Smooth muscle cell (in vitro differentiated cells): ENCODE measurements around the gene P2RX2. TPM values are rescaled to one million over a fixed set of nuclear protein-coding genes. Genes with fewer than 3 reads are reported as not detected.

Experiments
- DNase-seq: peaks from one replicate; lab custom pipeline; 2025; ENCODE audit not compliant: unreplicated experiment; lab: John Stamatoyannopoulos, UW
- H2AFZ ChIP-seq: fragments of 200-600 bp; sonication (generic); 2 replicates; pipeline ENCODE4 v1.6.0; 2016; ENCODE audit warnings: antibody characterized with exemption, low read depth, mild to moderate bottlenecking
- H3F3A ChIP-seq: fragments of 200-600 bp; sonication (generic); 2 replicates; pipeline ENCODE4 v1.6.0; 2017; ENCODE audit warnings: antibody characterized with exemption, low read depth
- H3K27ac ChIP-seq: fragments of 200-600 bp; sonication (generic); 2 replicates; pipeline ENCODE4 v1.5.1; 2016; ENCODE audit warnings: low read depth, mild to moderate bottlenecking
- H3K27me3 ChIP-seq: fragments of 200-600 bp; sonication (generic); 2 replicates; pipeline ENCODE4 v1.6.1; 2016; ENCODE audit warnings: low read depth, mild to moderate bottlenecking
- H3K36me3 ChIP-seq: fragments of 200-600 bp; sonication (generic); 2 replicates; pipeline ENCODE4 v1.5.1; 2016; ENCODE audit warnings: low read depth
- H3K4me1 ChIP-seq: fragments of 200-600 bp; sonication (generic); 2 replicates; pipeline ENCODE4 v1.5.1; 2016; ENCODE audit warnings: low read depth
- H3K4me2 ChIP-seq: fragments of 200-600 bp; sonication (generic); 2 replicates; pipeline ENCODE4 v1.6.0; 2016; ENCODE audit warnings: mild to moderate bottlenecking
- H3K4me3 ChIP-seq: fragments of 200-600 bp; sonication (generic); 2 replicates; pipeline ENCODE4 v1.5.1; 2016; ENCODE audit warnings: mild to moderate bottlenecking
- H3K79me2 ChIP-seq: fragments of 200-600 bp; sonication (generic); 2 replicates; pipeline ENCODE4 v1.6.0; 2016; ENCODE audit warnings: low read depth, mild to moderate bottlenecking
- H3K9ac ChIP-seq: fragments of 200-600 bp; sonication (generic); 2 replicates; pipeline ENCODE4 v1.6.0; 2016; ENCODE audit warnings: low read depth
- H3K9me3 ChIP-seq: fragments of 200-600 bp; sonication (generic); replicated peaks from 2 replicates; pipeline ENCODE4 v1.5.1; 2016; ENCODE audit warnings: low read depth
- H4K20me1 ChIP-seq: fragments of 200-600 bp; sonication (generic); 2 replicates; pipeline ENCODE4 v1.6.0; 2016; ENCODE audit warnings: low read depth
- CTCF ChIP-seq: fragments of 200-600 bp; sonication (generic); IDR thresholded peaks from 2 replicates; pipeline ENCODE4 v1.5.1; 2017; ENCODE audit warnings: borderline replicate concordance, mild to moderate bottlenecking, antibody characterized with exemption; ENCODE audit not compliant: insufficient read depth, poor library complexity, severe bottlenecking
- WGBS: methylation state at CpG from one replicate; pipeline ENCODE4 v1.1.7; 2016; ENCODE audit warnings: low lambda C conversion rate; 5-methylcytosine and 5-hydroxymethylcytosine counted together
- polyA plus RNA-seq: library from polyadenylated mRNA; unstranded; fragments of >200 nt; fragmentation: Nextera tagmentation; extraction: Ambion mirVana; gene quantifications from 2 replicates; pipeline ENCODE4 v1.2.1, GENCODE V29; 2016
- total RNA-seq: library from RNA; depleted of rRNA; stranded (reverse); fragments of >200 nt; gene quantifications from 2 replicates; pipeline ENCODE4 v1.2.3, GENCODE V29; 2014

P2RX2 gene
- total and polyA plus RNA-seq, 2 experiments from 2014 or later = not detected

GRCh38 chr12:132641811-132642650, 23.5 kb downstream of the P2RX2 start:
- no peak overlapping the region for H3K27ac ChIP-seq
- no peaks in the 10 kb centered on the region for H3F3A ChIP-seq
- no peak for DNase-seq

GRCh38 chr12:132642846-132643835, 24.6 kb downstream of the P2RX2 start:
- no peak for DNase-seq
- H4K20me1 ChIP-seq = no peaks in the 10 kb centered on the region
- no peak overlapping the region for H3K9ac ChIP-seq
- no peaks in the 10 kb centered on the region for H3F3A ChIP-seq
- no peaks in the 10 kb centered on the region for H3K4me1 ChIP-seq
- WGBS = 99% methylated on average over 30 of the region's 30 CpGs
- H3K79me2 ChIP-seq = no peaks in the 10 kb centered on the region
- no peaks in the 10 kb centered on the region for H3K36me3 ChIP-seq
- no peaks in the 10 kb centered on the region for H3K27me3 ChIP-seq
- H3K9me3 ChIP-seq = no peaks in the 10 kb centered on the region
- no peak for TF ChIP-seq CTCF
- no peak overlapping the region for H3K4me3 ChIP-seq
- no peak overlapping the region for H3K27ac ChIP-seq
- no peak overlapping the region for H3K4me2 ChIP-seq
- no peak overlapping the region for H2AFZ ChIP-seq

More at GRCh38 chr12:132641811-132642650, 23.5 kb downstream of the P2RX2 start:
- Histone ChIP-seq H3K4me3 (no peak overlapping the region), H3K36me3 (no peaks in the 10 kb centered on the region), H3K9ac (no peak overlapping the region), H3K27me3 (no peaks in the 10 kb centered on the region), H4K20me1 (no peaks in the 10 kb centered on the region), H3K4me2 (no peak overlapping the region), H2AFZ (no peak overlapping the region), H3K4me1 (no peaks in the 10 kb centered on the region), H3K9me3 (no peaks in the 10 kb centered on the region), H3K79me2 (no peaks in the 10 kb centered on the region)
- WGBS = 96% methylated on average over 25 of the region's 28 CpGs
- TF ChIP-seq CTCF = no peak

GRCh38 chr12:132646850-132647249, 28.3 kb downstream of the P2RX2 start:
- H3K27me3 ChIP-seq = no peaks in the 10 kb centered on the region
- H2AFZ ChIP-seq = no peak overlapping the region
- H3K27ac ChIP-seq = no peak overlapping the region
- TF ChIP-seq CTCF = no peak
- H3K4me2 ChIP-seq = no peak overlapping the region
- no peak overlapping the region for H3K9ac ChIP-seq
- no peaks in the 10 kb centered on the region for H3K9me3 ChIP-seq
- over 99% methylated on average over 7 of the region's 7 CpGs for WGBS
- no peaks in the 10 kb centered on the region for H4K20me1 ChIP-seq
- H3K4me1 ChIP-seq = no peaks in the 10 kb centered on the region
- H3K79me2 ChIP-seq = no peaks in the 10 kb centered on the region
- H3K4me3 ChIP-seq = no peak overlapping the region
- H3F3A ChIP-seq = no peaks in the 10 kb centered on the region
- H3K36me3 ChIP-seq = no peaks in the 10 kb centered on the region
- no peak for DNase-seq
